CD4-positive, alpha-beta T cell treated with Interleukin-2 at 100 ng/mL for 4 hours (primary cell): ENCODE results near the gene ARHGAP27.
"Not testable (repeated sequence)": the region's sequence is repeated elsewhere in the genome, so short reads cannot be mapped to it uniquely, and the experiment has no call there.

Source experiments
- DNase-seq: peaks from one replicate; pipeline ENCODE4 v3.0.0-alpha.2; 2020; ENCODE audit warnings: low spot score

ARHGAP27 gene

GRCh38 chr17:45361976-45362375 lies 70.7 kb downstream of the ARHGAP27 start:
- DNase-seq: no peak

- DNase-seq: no peak
Observed at GRCh38 chr17:45361451-45361850, 71.2 kb downstream of the ARHGAP27 start.

- no peak for DNase-seq
Observed at GRCh38 chr17:45357364-45357997, 75.2 kb downstream of the ARHGAP27 start.

- no peak for DNase-seq
Observed at GRCh38 chr17:45355087-45355486, 77.6 kb downstream of the ARHGAP27 start.

- DNase-seq: peak; percentile 23
Observed at GRCh38 chr17:45353043-45353442, 79.6 kb downstream of the ARHGAP27 start.

GRCh38 chr17:45351831-45352230 lies 80.8 kb downstream of the ARHGAP27 start:
- no peak for DNase-seq

GRCh38 chr17:45347444-45347843 lies 85.2 kb downstream of the ARHGAP27 start:
- DNase-seq: no peak

GRCh38 chr17:45346216-45347015 lies 86.3 kb downstream of the ARHGAP27 start:
- no peak for DNase-seq

- DNase-seq: no peak
Observed at GRCh38 chr17:45345554-45346215, 87.0 kb downstream of the ARHGAP27 start.

GRCh38 chr17:45345246-45345553 lies 87.5 kb downstream of the ARHGAP27 start:
- DNase-seq: no peak

- not testable (repeated sequence) for DNase-seq
Observed at GRCh38 chr17:45343967-45344664, 88.6 kb downstream of the ARHGAP27 start.
